IPS-20b (cell line): ENCODE measurements around the gene PNLIPRP3.

Experiments
- H3K27ac ChIP-seq: one replicate; pipeline ENCODE4 v1.5.1; 2013; ENCODE audit warnings: low read length
- H3K27me3 ChIP-seq: 2 replicates; pipeline ENCODE4 v1.6.1; 2013; ENCODE audit warnings: mild to moderate bottlenecking, low read length, inconsistent platforms; ENCODE audit not compliant: insufficient read depth
- H3K36me3 ChIP-seq: 2 replicates; pipeline ENCODE4 v1.6.1; 2013; ENCODE audit warnings: low read depth, mild to moderate bottlenecking, inconsistent platforms, low read length, moderate library complexity; ENCODE audit not compliant: insufficient read depth
- H3K4me1 ChIP-seq: 2 replicates; pipeline ENCODE4 v1.6.1; 2013; ENCODE audit warnings: mild to moderate bottlenecking, control low read depth, inconsistent platforms, low read length, moderate library complexity; ENCODE audit not compliant: insufficient read depth
- H3K4me3 ChIP-seq: 2 replicates; pipeline ENCODE4 v1.5.1; 2013; ENCODE audit warnings: mild to moderate bottlenecking, low read length, inconsistent platforms
- H3K9ac ChIP-seq: 2 replicates; pipeline ENCODE4 v1.6.1; 2013; ENCODE audit warnings: low read depth, mild to moderate bottlenecking, inconsistent platforms, low read length, moderate library complexity
- H3K9me3 ChIP-seq: 2 replicates; pipeline ENCODE4 v1.6.1; 2013; ENCODE audit warnings: mild to moderate bottlenecking, low read depth, low read length, inconsistent platforms; ENCODE audit not compliant: insufficient read depth

Gene PNLIPRP3

DNA sequence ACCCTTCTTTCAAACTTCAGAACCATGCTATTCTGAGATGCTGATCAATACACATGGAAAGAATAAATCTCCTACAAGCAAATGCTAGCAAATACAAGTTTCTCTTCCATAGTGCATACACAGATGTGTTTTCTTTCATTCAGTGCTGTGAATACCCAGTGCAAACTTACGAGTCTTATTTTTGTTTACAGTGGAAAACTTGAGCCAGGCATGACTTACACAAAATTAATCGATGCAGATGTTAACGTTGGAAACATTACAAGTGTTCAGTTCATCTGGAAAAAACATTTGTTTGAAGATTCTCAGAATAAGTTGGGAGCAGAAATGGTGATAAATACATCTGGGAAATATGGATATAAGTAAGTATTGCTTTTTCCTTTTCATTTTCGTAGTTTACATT is 48.8 kb downstream of the PNLIPRP3 start:
- Histone ChIP-seq H3K9me3 (no peaks in the 10 kb centered on the region), H3K4me3 (no peak overlapping the region), H3K36me3 (no peaks in the 10 kb centered on the region), H3K9ac (no peak overlapping the region), H3K27me3 (no peaks in the 10 kb centered on the region), H3K27ac (no peak overlapping the region), H3K4me1 (no peaks in the 10 kb centered on the region)

DNA sequence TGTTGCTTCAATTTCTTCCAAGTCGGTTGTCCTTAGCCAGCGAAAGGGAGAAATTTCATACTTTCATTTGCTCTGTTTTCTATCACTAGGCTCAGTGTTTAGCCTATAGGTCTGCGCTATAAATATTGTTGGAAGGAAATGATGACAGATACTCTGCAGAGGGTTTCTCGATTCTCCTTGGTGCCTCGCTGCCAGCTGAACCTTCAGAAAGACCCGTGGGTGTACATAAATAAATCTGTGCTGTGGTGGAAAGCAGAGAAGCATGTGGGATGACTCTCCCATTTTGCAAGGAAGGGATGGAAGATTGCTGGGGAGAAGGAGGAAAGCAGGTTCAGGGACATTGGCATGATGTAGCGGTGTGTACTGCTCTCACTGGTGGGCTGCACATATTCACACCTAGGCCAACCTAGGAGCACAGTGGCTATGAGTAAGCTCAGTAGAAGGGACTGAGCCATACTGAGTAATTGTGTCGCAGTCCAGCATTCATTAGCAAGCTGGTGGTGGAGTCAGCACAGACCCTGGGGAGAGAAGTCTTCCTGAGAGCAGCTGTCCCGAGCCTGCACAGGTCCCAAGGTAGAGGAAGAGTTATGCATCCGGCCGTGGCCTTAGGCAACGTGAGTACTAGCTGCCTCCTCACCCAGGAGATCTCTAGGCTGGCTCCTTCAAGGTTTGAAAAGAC is 50.5 kb downstream of the PNLIPRP3 start:
- no peak overlapping the region for H3K4me3 ChIP-seq
- H3K9me3 ChIP-seq: no peaks in the 10 kb centered on the region
- no peaks in the 10 kb centered on the region for H3K4me1 ChIP-seq
- H3K27me3 ChIP-seq: no peaks in the 10 kb centered on the region
- no peak overlapping the region for H3K27ac ChIP-seq
- H3K36me3 ChIP-seq: no peaks in the 10 kb centered on the region
- H3K9ac ChIP-seq: no peak overlapping the region

- H3K9me3 ChIP-seq: no peaks in the 10 kb centered on the region
- no peaks in the 10 kb centered on the region for H3K36me3 ChIP-seq
Measured at GRCh38 chr10:116486770-116487448, 59.3 kb downstream of the PNLIPRP3 start.

GRCh38 chr10:116487522-116488430 is 60.1 kb downstream of the PNLIPRP3 start:
- Histone ChIP-seq H3K9me3 (no peaks in the 10 kb centered on the region), H3K9ac (no peak overlapping the region), H3K36me3 (no peaks in the 10 kb centered on the region), H3K4me1 (0 out of 2 replicates have a peak, but pooled peaks cover 4% of the 10 kb centered on the region), H3K4me3 (no peak overlapping the region), H3K27ac (no peak overlapping the region), H3K27me3 (no peaks in the 10 kb centered on the region)

More at GRCh38 chr10:116486770-116487448, 59.3 kb downstream of the PNLIPRP3 start:
- H3K27ac ChIP-seq: no peak overlapping the region
- H3K9ac ChIP-seq: no peak overlapping the region
- H3K4me1 ChIP-seq: 0 out of 2 replicates have a peak, but pooled peaks cover 4% of the 10 kb centered on the region
- no peak overlapping the region for H3K4me3 ChIP-seq
- H3K27me3 ChIP-seq: no peaks in the 10 kb centered on the region

DNA sequence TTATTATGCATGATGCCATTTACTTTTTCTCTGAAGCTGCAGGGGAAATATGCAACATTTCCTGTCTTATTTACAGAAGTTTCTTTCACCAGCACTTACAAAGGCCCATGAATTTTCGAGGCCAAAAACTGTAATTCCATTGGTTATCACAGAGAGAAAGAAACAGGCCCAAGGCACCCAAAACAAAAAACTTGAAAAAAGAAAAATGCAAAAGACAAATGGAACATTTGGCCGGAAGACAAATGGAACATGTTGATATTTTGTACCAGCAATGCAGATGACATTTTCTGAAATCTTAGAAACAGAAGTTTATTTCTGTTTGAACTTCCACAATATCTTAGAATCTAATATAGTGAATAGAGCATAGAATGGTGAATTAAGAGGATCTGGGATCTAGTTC is 61.8 kb downstream of the PNLIPRP3 start:
- H3K9ac ChIP-seq: no peak overlapping the region
- H3K9me3 ChIP-seq: no peaks in the 10 kb centered on the region
- no peaks in the 10 kb centered on the region for H3K27me3 ChIP-seq
- H3K4me1 ChIP-seq: 0 out of 2 replicates have a peak, but pooled peaks cover 4% of the 10 kb centered on the region
- H3K27ac ChIP-seq: no peak overlapping the region
- no peaks in the 10 kb centered on the region for H3K36me3 ChIP-seq
- H3K4me3 ChIP-seq: no peak overlapping the region

- H3K27me3 ChIP-seq: no peaks in the 10 kb centered on the region
- H3K27ac ChIP-seq: no peak overlapping the region
- no peak overlapping the region for H3K4me3 ChIP-seq
- H3K9me3 ChIP-seq: no peaks in the 10 kb centered on the region
- H3K4me1 ChIP-seq: 0 out of 2 replicates have a peak, but pooled peaks cover 4% of the 10 kb centered on the region
- no peak overlapping the region for H3K9ac ChIP-seq
- H3K36me3 ChIP-seq: no peaks in the 10 kb centered on the region
Measured at GRCh38 chr10:116490028-116490662, 62.5 kb downstream of the PNLIPRP3 start.

- Histone ChIP-seq H3K36me3 (no peaks in the 10 kb centered on the region), H3K9me3 (no peaks in the 10 kb centered on the region), H3K27ac (no peak overlapping the region), H3K4me1 (no peaks in the 10 kb centered on the region), H3K9ac (no peak overlapping the region), H3K27me3 (no peaks in the 10 kb centered on the region), H3K4me3 (no peak overlapping the region)
Measured at GRCh38 chr10:116504786-116505185, 77.1 kb downstream of the PNLIPRP3 start.

DNA sequence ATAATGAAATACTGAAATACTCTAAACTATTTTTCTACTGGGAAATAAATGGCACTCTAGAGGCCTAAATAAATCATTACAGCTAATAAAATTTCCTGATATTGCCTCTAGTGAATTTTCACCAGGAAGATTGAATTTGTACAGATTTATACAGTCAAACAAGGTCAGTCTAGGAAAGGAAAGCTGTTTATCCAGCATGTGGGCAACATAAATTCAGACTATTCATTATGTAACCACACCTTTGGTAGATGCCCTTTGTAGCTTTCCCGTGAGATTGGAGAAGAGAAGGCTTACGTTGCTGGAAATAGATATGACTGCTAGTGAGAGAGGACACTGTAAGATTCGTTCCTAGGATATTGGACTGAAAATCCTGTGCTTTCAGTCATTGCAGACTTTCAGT is 82.9 kb downstream of the PNLIPRP3 start:
- Histone ChIP-seq H3K4me1 (no peaks in the 10 kb centered on the region), H3K9me3 (no peaks in the 10 kb centered on the region), H3K9ac (no peak overlapping the region), H3K27me3 (no peaks in the 10 kb centered on the region), H3K4me3 (no peak overlapping the region), H3K36me3 (no peaks in the 10 kb centered on the region), H3K27ac (no peak overlapping the region)

GRCh38 chr10:116511365-116511764 is 83.7 kb downstream of the PNLIPRP3 start:
- Histone ChIP-seq H3K4me1 (no peaks in the 10 kb centered on the region), H3K4me3 (no peak overlapping the region), H3K9me3 (no peaks in the 10 kb centered on the region), H3K9ac (no peak overlapping the region), H3K27me3 (no peaks in the 10 kb centered on the region), H3K27ac (no peak overlapping the region), H3K36me3 (no peaks in the 10 kb centered on the region)

DNA sequence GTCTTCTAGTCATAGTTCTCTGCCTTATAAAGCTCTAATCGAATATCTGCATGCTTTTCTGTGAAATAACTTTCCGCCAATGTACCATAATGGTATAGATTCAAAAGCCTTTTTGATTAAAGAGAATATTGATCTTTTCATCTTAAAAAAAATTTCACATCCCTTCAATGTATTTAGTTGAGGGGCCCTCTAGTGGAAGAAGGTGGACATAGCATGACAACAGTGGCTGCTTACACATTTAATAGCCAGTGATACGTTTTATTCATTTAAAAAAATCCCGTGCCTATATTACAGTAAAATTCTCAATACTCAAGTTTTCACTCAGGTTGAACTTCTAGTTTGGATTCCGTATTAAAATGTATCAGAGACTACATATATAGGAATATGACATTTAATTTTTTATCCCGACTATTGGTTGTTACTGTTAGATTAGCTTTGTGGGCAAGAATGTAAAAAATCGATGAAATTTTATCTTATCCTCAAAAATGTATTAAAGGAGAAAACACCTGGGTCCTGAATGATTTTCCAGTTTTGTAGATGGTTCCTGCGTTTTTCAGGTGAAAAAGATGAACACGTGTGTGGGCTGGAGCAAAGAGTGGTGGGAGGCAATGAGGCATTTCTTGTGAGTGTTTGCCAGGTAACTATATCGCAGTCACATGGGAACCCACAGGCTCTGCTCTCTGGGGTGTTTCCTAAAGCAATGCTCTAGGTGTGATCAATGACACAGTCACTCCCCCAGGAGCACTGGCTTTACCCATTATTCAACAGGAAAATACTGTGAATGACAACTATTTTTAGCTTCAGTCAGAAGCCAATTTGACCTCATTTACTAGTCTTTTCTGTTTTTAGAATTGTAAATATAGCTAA is 94.0 kb downstream of the PNLIPRP3 start:
- Histone ChIP-seq H3K27me3 (no peaks in the 10 kb centered on the region), H3K4me3 (no peak overlapping the region), H3K9ac (no peak overlapping the region), H3K36me3 (no peaks in the 10 kb centered on the region), H3K4me1 (no peaks in the 10 kb centered on the region), H3K27ac (no peak overlapping the region), H3K9me3 (no peaks in the 10 kb centered on the region)
